ENCODE measurements around the gene TTC28. TPM values are rescaled to one million over a fixed set of nuclear protein-coding genes. Genes with fewer than 3 reads are reported as not detected.

TTC28 gene
- total and polyA plus RNA-seq, 10 of the 15 experiments (the other 5 are each of a cell fraction or from before 2014, with no cell fraction given), result 0.15 to 8.4 (median 1.4) TPM

DNA sequence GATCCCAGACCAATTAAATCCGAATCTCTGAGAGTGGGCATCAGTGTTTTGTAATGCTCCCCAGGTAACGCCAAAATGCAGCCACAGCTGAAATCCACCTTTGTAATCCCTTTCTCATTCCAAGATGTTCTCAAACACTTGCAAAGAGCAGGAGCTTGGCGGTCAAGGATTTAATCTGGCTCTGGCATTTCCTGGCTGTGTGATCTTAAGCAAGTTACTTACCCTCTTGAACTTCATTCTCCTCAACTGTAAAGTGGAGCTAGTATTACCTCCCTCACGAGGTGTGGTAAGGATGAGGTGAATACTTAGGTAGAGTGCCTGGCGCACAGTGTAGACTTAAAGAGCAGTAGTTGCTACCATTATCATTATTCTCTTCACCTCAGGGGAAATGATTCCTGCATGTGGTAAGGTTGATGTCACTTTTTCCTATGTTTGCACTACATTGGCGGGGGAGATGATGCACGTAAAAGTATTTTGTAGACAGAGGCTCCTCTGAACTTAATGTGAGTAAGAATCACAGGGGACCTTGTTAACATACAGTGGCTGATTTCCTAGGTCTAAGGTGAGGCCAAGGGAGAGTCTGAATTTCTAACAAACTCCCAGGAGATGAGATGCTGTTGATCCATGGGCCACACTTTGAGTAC is 550.2 kb downstream of the TTC28 start:
- intact Hi-C loops (cut with micrococcal nuclease; ENCODE audit: unreplicated experiment) (no loop called here), in situ Hi-C loops (cut with MboI) (no loop called here)
- CTCF ChIA-PET, result no interaction called here
- BruUV-seq (replicated peaks), result no TSS peak
- Histone ChIP-seq H3K27ac (ENCODE audit: control insufficient read depth, insufficient read depth) (no peak overlapping the region), H3K9ac (ENCODE audit: control insufficient read depth, insufficient read depth, low read length) (no peak overlapping the region), H4K20me1 (ENCODE audit: control insufficient read depth, insufficient read depth) (no peaks in the 10 kb centered on the region), H3K36me3 (ENCODE audit: control insufficient read depth in 2 of 2, insufficient read depth in 2 of 2, low read length in 1 of 2) (no peaks in the 10 kb centered on the region), H3K4me2 (ENCODE audit: control insufficient read depth, insufficient read depth) (no peak overlapping the region), H3K9me3 (replicated peaks; ENCODE audit: control insufficient read depth, insufficient read depth, low read length) (no peaks in the 10 kb centered on the region), H2AFZ (ENCODE audit: control insufficient read depth, low read depth, low read length) (no peak overlapping the region), H3K27me3 (replicated peaks in 1 of 2; ENCODE audit: control insufficient read depth in 2 of 2, insufficient read depth in 2 of 2, low read length in 1 of 2) (peaks cover 0 to 2% of the 10 kb centered on the region in 2 experiments; a peak in 1 of 4 replicates), H3K4me3 (no peak overlapping the region), H3K79me2 (ENCODE audit: control insufficient read depth, insufficient read depth, low read length) (no peaks in the 10 kb centered on the region), H3K4me1 (ENCODE audit: control insufficient read depth, insufficient read depth, low read length) (no peaks in the 10 kb centered on the region)
- no peak for FAIRE-seq
- ATAC-seq, result no peak
- TF ChIP-seq, protein P1, sequence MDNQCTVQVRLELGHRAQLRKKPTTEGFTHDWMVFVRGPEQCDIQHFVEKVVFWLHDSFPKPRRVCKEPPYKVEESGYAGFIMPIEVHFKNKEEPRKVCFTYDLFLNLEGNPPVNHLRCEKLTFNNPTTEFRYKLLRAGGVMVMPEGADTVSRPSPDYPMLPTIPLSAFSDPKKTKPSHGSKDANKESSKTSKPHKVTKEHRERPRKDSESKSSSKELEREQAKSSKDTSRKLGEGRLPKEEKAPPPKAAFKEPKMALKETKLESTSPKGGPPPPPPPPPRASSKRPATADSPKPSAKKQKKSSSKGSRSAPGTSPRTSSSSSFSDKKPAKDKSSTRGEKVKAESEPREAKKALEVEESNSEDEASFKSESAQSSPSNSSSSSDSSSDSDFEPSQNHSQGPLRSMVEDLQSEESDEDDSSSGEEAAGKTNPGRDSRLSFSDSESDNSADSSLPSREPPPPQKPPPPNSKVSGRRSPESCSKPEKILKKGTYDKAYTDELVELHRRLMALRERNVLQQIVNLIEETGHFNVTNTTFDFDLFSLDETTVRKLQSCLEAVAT (IDR thresholded peaks at IDR 0.05), result no peak
- TF ChIP-seq TCF3 (IDR thresholded peaks at IDR 0.05; ENCODE audit: borderline replicate concordance, insufficient read depth, low read depth, low read length), result no peak
- no peak for TF ChIP-seq NFIC (IDR thresholded peaks at IDR 0.05; ENCODE audit: low read depth, low read length)
- no peak for TF ChIP-seq ATF2 (IDR thresholded peaks at IDR 0.05; ENCODE audit: low read length)
- no peak for TF ChIP-seq RUNX3 (IDR thresholded peaks at IDR 0.05; ENCODE audit: low read length)
- no peak for TF ChIP-seq HDAC2 (IDR thresholded peaks at IDR 0.05)
- TF ChIP-seq BCLAF1 (IDR thresholded peaks at IDR 0.05), result no peak
- TF ChIP-seq, protein P2, sequence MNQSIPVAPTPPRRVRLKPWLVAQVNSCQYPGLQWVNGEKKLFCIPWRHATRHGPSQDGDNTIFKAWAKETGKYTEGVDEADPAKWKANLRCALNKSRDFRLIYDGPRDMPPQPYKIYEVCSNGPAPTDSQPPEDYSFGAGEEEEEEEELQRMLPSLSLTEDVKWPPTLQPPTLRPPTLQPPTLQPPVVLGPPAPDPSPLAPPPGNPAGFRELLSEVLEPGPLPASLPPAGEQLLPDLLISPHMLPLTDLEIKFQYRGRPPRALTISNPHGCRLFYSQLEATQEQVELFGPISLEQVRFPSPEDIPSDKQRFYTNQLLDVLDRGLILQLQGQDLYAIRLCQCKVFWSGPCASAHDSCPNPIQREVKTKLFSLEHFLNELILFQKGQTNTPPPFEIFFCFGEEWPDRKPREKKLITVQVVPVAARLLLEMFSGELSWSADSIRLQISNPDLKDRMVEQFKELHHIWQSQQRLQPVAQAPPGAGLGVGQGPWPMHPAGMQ (IDR thresholded peaks at IDR 0.05; ENCODE audit: borderline replicate concordance), result no peak
- no peak for TF ChIP-seq CBFB (IDR thresholded peaks at IDR 0.05; ENCODE audit: low read depth)
- no peak for TF ChIP-seq MEF2B (IDR thresholded peaks at IDR 0.05; ENCODE audit: partially characterized antibody, poor library complexity, severe bottlenecking)
- no peak for DNase-seq (ENCODE audit: low read depth, low spot score)
- WGBS (ENCODE audit: insufficient coverage, insufficient replicate concordance, low lambda C conversion rate, missing lambda C conversion rate), result 36% methylated on average over 7 of the region's 7 CpGs
- SMC1A ChIA-PET (ENCODE audit: uncharacterized antibody, unreplicated experiment), result no interaction called here
- POLR2A ChIA-PET, result no interaction called here
- RAD21 ChIA-PET (ENCODE audit: unreplicated experiment), result no interaction called here

All from GM12878 (cell line).